Kidney (tissue), 14 donors: ENCODE measurements around the gene CLEC10A. TPM values are rescaled to one million over a fixed set of nuclear protein-coding genes. Genes with fewer than 3 reads are reported as not detected.

Experiments used
- DNase-seq, 5 donors: peaks; one replicate each; pipeline ENCODE4 v3.0.0-alpha.2; 2013 to 2020
- FAIRE-seq: peaks from 2 replicates; lab custom pipeline; 2012; peaks lifted over from hg19 to GRCh38; lab: Jason Lieb, UNC
- H3K27ac ChIP-seq, 2 donors: one replicate each; pipeline ENCODE4 v1.7.0; 2013; ENCODE audit warnings: low read depth in 2 of 2, low read length in 2 of 2, inconsistent platforms in 1 of 2
- H3K27me3 ChIP-seq: one replicate; pipeline ENCODE4 v1.7.1; 2013; ENCODE audit warnings: low read length, inconsistent platforms; ENCODE audit not compliant: control insufficient read depth, insufficient read depth
- H3K36me3 ChIP-seq, 3 donors: one replicate each; pipeline versions ENCODE4 v1.7.0 to v1.7.1; 2013; ENCODE audit warnings: low read length in 3 of 3, control low read depth in 1 of 3, inconsistent platforms in 1 of 3; ENCODE audit not compliant: insufficient read depth in 3 of 3, control insufficient read depth in 2 of 3
- H3K4me1 ChIP-seq, 3 donors: one replicate each; pipeline versions ENCODE4 v1.7.0 to v1.7.1; 2013; ENCODE audit warnings: low read length in 3 of 3, inconsistent platforms in 1 of 3, low read depth in 1 of 3; ENCODE audit not compliant: control insufficient read depth in 2 of 3, insufficient read depth in 2 of 3
- H3K4me3 ChIP-seq, 3 donors: one replicate each; pipeline versions ENCODE4 v1.7.0 to v1.8.1; 2013; ENCODE audit warnings: low read length in 3 of 3, control low read depth in 1 of 3, inconsistent platforms in 1 of 3
- H3K9ac ChIP-seq, 3 donors: one replicate each; pipeline versions ENCODE4 v1.7.0 to v1.7.1; 2013; ENCODE audit warnings: low read length in 3 of 3, control low read depth in 1 of 3, inconsistent platforms in 1 of 3
- H3K9me3 ChIP-seq, 3 donors: one replicate each; pipeline versions ENCODE4 v1.7.0 to v1.7.1; 2013; ENCODE audit warnings: low read length in 3 of 3, control low read depth in 1 of 3, inconsistent platforms in 1 of 3; ENCODE audit not compliant: control insufficient read depth in 2 of 3, insufficient read depth in 1 of 3
- intact Hi-C: fragments of 100-400 bp; cut with DNase I; formaldehyde crosslinking; loops from one replicate; pipeline ENCODE4 v1.11.1; 2022
- polyA plus RNA-seq: library from polyadenylated mRNA; stranded (reverse); fragments of 350-450 nt; fragmentation: Illumina TruSeq; extraction: RNeasy Lipid Tissue Mini Kit (QIAGEN cat#74804); gene quantifications from one replicate; pipeline ENCODE4 v1.2.3, GENCODE V29; 2014; ENCODE audit warnings: low read depth, low replicate concordance; ENCODE audit not compliant: insufficient read depth
- total RNA-seq: library from RNA; stranded (reverse); fragmentation: NEBNext Ultra II Directional; extraction: Animal tissue kit (Norgen Biotek cat#: 25700); gene quantifications from one replicate; pipeline ENCODE4 v1.2.1, GENCODE V29; 2021
- TF ChIP-seq, protein P1 (sequence below): IDR thresholded peaks from 3 replicates; pipeline ENCODE4 v1.5.1; 2012; ENCODE audit warnings: mild to moderate bottlenecking, moderate library complexity, borderline replicate concordance; ENCODE audit not compliant: insufficient read depth; ENCODE audit errors: extremely low read depth
- donor health status: control.
- donor health status: control.
- donor health status: control.
- donor health status: control.
- donor health status: control.
- donor health status: DM: yes; HTN: yes; CAD: no.
- donor health status: Normal renal cell carcinoma (clear cell type).

Gene CLEC10A
- total and polyA plus RNA-seq, 2 donors from 2014 or later, result 1.5 to 16.1 TPM

DNA sequence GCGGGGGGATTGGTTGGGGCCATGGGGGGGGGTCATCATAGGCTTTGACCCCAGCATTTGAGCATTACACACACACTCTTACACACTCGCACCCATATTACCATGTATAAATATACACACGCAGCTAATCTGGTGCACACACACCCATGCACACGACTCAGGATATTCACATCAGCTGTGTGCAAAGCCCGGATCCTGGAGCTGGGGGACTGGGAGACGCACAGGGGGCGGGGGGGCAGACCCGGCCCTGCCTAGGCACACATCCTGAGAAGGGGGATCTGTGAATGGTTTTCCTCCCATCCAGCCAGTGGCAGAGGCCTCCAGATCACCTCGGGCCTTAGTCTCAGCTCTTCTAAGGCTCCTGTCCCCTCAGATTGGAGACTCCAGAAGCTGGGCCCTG lies 28.9 kb upstream of the CLEC10A start:
- FAIRE-seq, result no peak
- Histone ChIP-seq H3K4me3 (no peak overlapping the region), H3K27ac (no peak overlapping the region), H3K27me3 (no peaks in the 10 kb centered on the region), H3K9me3 (peaks cover 0 to 4% (median 0%) of the 10 kb centered on the region in 3 donors), H3K9ac (no peak overlapping the region), H3K4me1 (peaks cover 0 to 4% (median 0%) of the 10 kb centered on the region in 3 donors), H3K36me3 (no peaks in the 10 kb centered on the region)
- intact Hi-C loops, result no loop called here
- DNase-seq, result no peak
- TF ChIP-seq, protein P1, sequence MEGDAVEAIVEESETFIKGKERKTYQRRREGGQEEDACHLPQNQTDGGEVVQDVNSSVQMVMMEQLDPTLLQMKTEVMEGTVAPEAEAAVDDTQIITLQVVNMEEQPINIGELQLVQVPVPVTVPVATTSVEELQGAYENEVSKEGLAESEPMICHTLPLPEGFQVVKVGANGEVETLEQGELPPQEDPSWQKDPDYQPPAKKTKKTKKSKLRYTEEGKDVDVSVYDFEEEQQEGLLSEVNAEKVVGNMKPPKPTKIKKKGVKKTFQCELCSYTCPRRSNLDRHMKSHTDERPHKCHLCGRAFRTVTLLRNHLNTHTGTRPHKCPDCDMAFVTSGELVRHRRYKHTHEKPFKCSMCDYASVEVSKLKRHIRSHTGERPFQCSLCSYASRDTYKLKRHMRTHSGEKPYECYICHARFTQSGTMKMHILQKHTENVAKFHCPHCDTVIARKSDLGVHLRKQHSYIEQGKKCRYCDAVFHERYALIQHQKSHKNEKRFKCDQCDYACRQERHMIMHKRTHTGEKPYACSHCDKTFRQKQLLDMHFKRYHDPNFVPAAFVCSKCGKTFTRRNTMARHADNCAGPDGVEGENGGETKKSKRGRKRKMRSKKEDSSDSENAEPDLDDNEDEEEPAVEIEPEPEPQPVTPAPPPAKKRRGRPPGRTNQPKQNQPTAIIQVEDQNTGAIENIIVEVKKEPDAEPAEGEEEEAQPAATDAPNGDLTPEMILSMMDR, result no peak

DNA sequence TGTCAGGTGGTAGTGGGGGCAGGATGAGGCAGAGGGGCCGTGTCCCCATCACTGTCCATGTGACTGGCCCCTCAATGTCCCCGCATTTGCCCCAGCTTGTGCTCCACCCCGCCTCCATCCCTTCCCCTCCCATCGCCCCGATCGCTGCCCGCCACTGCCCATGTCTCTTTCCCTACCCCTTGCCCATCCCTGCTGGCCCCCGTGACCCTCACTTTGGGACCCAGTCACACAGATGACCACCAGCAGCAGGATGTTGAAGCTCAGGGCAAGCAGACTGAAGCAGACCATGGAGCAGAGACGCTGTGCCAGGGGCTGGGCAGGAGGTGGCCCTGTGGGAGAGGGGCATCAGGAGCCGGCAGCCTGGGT lies 28.5 kb upstream of the CLEC10A start:
- peaks cover 0 to 2% (median 0%) of the 10 kb centered on the region in 3 donors for H3K4me1 ChIP-seq
- H3K27ac ChIP-seq, result no peak overlapping the region
- TF ChIP-seq, protein P1, result no peak
- no peak overlapping the region for H3K9ac ChIP-seq
- H3K4me3 ChIP-seq, result no peak overlapping the region
- H3K9me3 ChIP-seq, result peaks cover 0 to 4% (median 0%) of the 10 kb centered on the region in 3 donors
- DNase-seq, result no peak
- FAIRE-seq, result no peak
- H3K27me3 ChIP-seq, result no peaks in the 10 kb centered on the region
- intact Hi-C loops, result no loop called here
- no peaks in the 10 kb centered on the region for H3K36me3 ChIP-seq

DNA sequence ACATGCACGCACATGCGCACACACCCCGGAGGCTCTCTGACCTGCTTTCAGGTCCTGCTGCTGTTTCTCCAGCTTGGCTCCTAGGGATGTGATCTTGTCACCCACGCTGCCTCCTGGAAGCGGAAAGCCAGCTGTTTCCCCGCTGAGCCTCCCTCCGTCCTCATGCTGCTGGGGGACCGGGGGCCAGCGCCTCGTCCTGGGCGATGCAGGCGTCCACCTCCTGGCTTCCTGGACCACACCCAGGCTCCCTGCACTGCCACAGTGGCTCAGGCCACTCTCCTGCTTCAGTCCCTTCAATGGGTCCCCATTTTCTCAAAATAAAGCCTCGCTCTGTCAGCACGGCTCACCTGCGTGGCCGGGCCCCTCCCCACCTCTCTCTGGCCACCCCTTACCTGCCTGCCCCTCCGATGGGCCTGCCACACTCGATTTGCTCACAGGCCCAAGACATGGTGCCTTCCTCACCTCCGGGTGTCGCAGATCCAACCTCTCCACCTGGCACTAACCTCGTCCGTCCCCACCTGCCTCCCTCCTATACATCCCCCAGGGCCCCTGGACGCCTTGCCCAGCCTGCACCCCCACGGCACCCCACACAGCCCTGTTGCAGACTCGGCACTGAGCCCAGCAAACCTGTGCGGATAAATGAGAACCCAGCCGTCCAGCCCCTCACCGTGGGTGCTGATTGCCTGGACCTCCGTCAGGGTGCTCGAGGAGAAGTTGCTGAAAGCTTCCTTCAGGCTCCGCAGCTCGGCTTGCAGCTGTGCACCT lies 27.9 kb upstream of the CLEC10A start:
- no peak for DNase-seq
- no peak overlapping the region for H3K27ac ChIP-seq
- H3K4me3 ChIP-seq, result no peak overlapping the region
- H3K4me1 ChIP-seq, result no peaks in the 10 kb centered on the region
- no peaks in the 10 kb centered on the region for H3K27me3 ChIP-seq
- TF ChIP-seq, protein P1, result no peak
- intact Hi-C loops, result no loop called here
- no peaks in the 10 kb centered on the region for H3K36me3 ChIP-seq
- H3K9ac ChIP-seq, result no peak overlapping the region
- no peak for FAIRE-seq
- no peaks in the 10 kb centered on the region for H3K9me3 ChIP-seq
